Activated B cell treated with CpG ODN at 0.5 μM for 24 hours (primary cell): ENCODE results near the gene PRR19. TPM values are rescaled to one million over a fixed set of nuclear protein-coding genes. Genes with fewer than 3 reads are reported as not detected.

Source experiments
- ATAC-seq: fragments of 200-7000 bp; cut with Tn5 transposase; one replicate; pipeline ENCODE4 v1.10.0; 2021; ENCODE audit warnings: low read depth, mild to moderate bottlenecking, moderate library complexity
- CTCF ChIA-PET: fragments of 350-600 bp; sonication (Branson Sonifier 250); formaldehyde crosslinking; loops from one replicate; lab custom pipeline; 2021; ENCODE audit warnings: antibody characterized with exemption; lab: Charles Lee
- POLR2A ChIA-PET: fragments of 350-600 bp; sonication (Branson Sonifier 250); formaldehyde crosslinking; loops from one replicate; lab custom pipeline; 2021; ENCODE audit warnings: antibody characterized with exemption; lab: Charles Lee
- DNase-seq: peaks from one replicate; pipeline ENCODE4 v3.0.0; 2022
- H3K27ac Mint-ChIP-seq: one replicate; pipeline ENCODE4 v1.8.0; 2020; ENCODE audit warnings: mixed read lengths
- H3K27me3 Mint-ChIP-seq: one replicate; pipeline ENCODE4 v1.8.0; 2021; ENCODE audit warnings: mixed read lengths
- H3K36me3 Mint-ChIP-seq: one replicate; pipeline ENCODE4 v1.8.0; 2021; ENCODE audit warnings: low read depth, mixed read lengths
- H3K4me1 Mint-ChIP-seq: one replicate; pipeline ENCODE4 v1.8.0; 2021; ENCODE audit warnings: mixed read lengths
- H3K4me3 Mint-ChIP-seq: one replicate; pipeline ENCODE4 v1.8.0; 2020; ENCODE audit warnings: mild to moderate bottlenecking, mixed read lengths
- H3K9me3 Mint-ChIP-seq: one replicate; pipeline ENCODE4 v1.8.0; 2020; ENCODE audit warnings: mixed read lengths
- CTCF ChIP-seq: fragments of 200-600 bp; IDR thresholded peaks from one replicate; pipeline ENCODE4 v1.8.0; 2022; ENCODE audit warnings: antibody characterized with exemption, mild to moderate bottlenecking
- intact Hi-C: fragments of 100-400 bp; cut with micrococcal nuclease; formaldehyde crosslinking; loops from one replicate; pipeline ENCODE4 v1.15.1; 2024
- total RNA-seq: library from RNA; stranded (reverse); gene quantifications from 2 replicates; pipeline ENCODE4 v1.2.3, GENCODE V29; 2022

Gene PRR19
- total RNA-seq, 1 donor from 2014 or later = 0.33 TPM

- no peak overlapping the region for H3K4me3 Mint-ChIP-seq
- intact Hi-C loops = no loop called here
- H3K27ac Mint-ChIP-seq = no peak overlapping the region
- H3K36me3 Mint-ChIP-seq = peaks cover 21% of the 10 kb centered on the region
- no peak for DNase-seq
- ChIA-PET POLR2A (interaction anchor here (0.6 kb wide), 1 partner anchor 26 kb away, joined by 3 read pairs; no protein-coding TSS in a partner anchor), CTCF (no interaction called here)
- H3K27me3 Mint-ChIP-seq = no peaks in the 10 kb centered on the region
- peaks cover 2% of the 10 kb centered on the region for H3K4me1 Mint-ChIP-seq
- no peaks in the 10 kb centered on the region for H3K9me3 Mint-ChIP-seq
- peak; percentile 62 for ATAC-seq
- no peak for TF ChIP-seq CTCF
Measured at GRCh38 chr19:42352301-42353259, 50.6 kb downstream of the PRR19 start.

- intact Hi-C loops = no loop called here
- no peaks in the 10 kb centered on the region for H3K27me3 Mint-ChIP-seq
- no peak overlapping the region for H3K27ac Mint-ChIP-seq
- ChIA-PET CTCF (no interaction called here), POLR2A (no interaction called here)
- H3K9me3 Mint-ChIP-seq = no peaks in the 10 kb centered on the region
- ATAC-seq (no peak), DNase-seq (no peak)
- H3K36me3 Mint-ChIP-seq = peaks cover 21% of the 10 kb centered on the region
- H3K4me1 Mint-ChIP-seq = peaks cover 2% of the 10 kb centered on the region
- H3K4me3 Mint-ChIP-seq = no peak overlapping the region
- no peak for TF ChIP-seq CTCF
Measured at GRCh38 chr19:42353341-42354015, 51.5 kb downstream of the PRR19 start.

GRCh38 chr19:42355896-42356295 is 54.0 kb downstream of the PRR19 start:
- Mint-ChIP-seq H3K4me3 (no peak overlapping the region), H3K27ac (no peak overlapping the region), H3K36me3 (peaks cover 26% of the 10 kb centered on the region), H3K4me1 (peaks cover 2% of the 10 kb centered on the region), H3K9me3 (no peaks in the 10 kb centered on the region), H3K27me3 (no peaks in the 10 kb centered on the region)
- intact Hi-C loops = no loop called here
- no peak for DNase-seq
- TF ChIP-seq CTCF = no peak
- ATAC-seq = no peak
- ChIA-PET POLR2A (no interaction called here), CTCF (no interaction called here)

GRCh38 chr19:42356686-42357085 is 54.8 kb downstream of the PRR19 start:
- Mint-ChIP-seq H3K9me3 (no peaks in the 10 kb centered on the region), H3K27ac (no peak overlapping the region), H3K36me3 (peaks cover 25% of the 10 kb centered on the region), H3K27me3 (no peaks in the 10 kb centered on the region), H3K4me3 (no peak overlapping the region), H3K4me1 (peaks cover 6% of the 10 kb centered on the region)
- no peak for TF ChIP-seq CTCF
- CTCF ChIA-PET = no interaction called here
- ATAC-seq (no peak), DNase-seq (no peak)
- POLR2A ChIA-PET = no interaction called here
- intact Hi-C loops = no loop called here

- intact Hi-C loops = no loop called here
- POLR2A ChIA-PET = interaction anchor here (0.6 kb wide), 1 partner anchor 39 kb away, joined by 4 read pairs; no protein-coding TSS in a partner anchor
- Mint-ChIP-seq H3K27me3 (no peaks in the 10 kb centered on the region), H3K9me3 (no peaks in the 10 kb centered on the region), H3K4me1 (peaks cover 7% of the 10 kb centered on the region), H3K4me3 (no peak overlapping the region), H3K27ac (no peak overlapping the region), H3K36me3 (peaks cover 22% of the 10 kb centered on the region)
- CTCF ChIA-PET = no interaction called here
- no peak for TF ChIP-seq CTCF
- DNase-seq (no peak), ATAC-seq (no peak)
Measured at GRCh38 chr19:42357290-42357689, 55.4 kb downstream of the PRR19 start.
